Eye (tissue), 1 donor: ENCODE data around the gene TMEM170A.

Experiments used
- DNase-seq: peaks from one replicate; pipeline ENCODE4 v3.0.0-alpha.2; 2015

Gene TMEM170A

GRCh38 chr16:75464122-75464918 is at the start of gene TMEM170A:
TSS of gene TMEM170A (minus strand) at chr16:75464689. CDS start at chr16:75464600, 89 bp downstream.
- DNase-seq: peak; percentile 100

- no peak for DNase-seq
Measured at GRCh38 chr16:75506574-75506973, 42.1 kb upstream of the TMEM170A start.

- no peak for DNase-seq
Measured at GRCh38 chr16:75506107-75506506, 41.6 kb upstream of the TMEM170A start.

- DNase-seq: no peak
Measured at GRCh38 chr16:75503801-75504200, 39.3 kb upstream of the TMEM170A start.

- no peak for DNase-seq
Measured at GRCh38 chr16:75502916-75503605, 38.6 kb upstream of the TMEM170A start.

- peak; percentile 33 for DNase-seq
Measured at GRCh38 chr16:75501820-75502219, 37.3 kb upstream of the TMEM170A start.

GRCh38 chr16:75501359-75501758 is 36.9 kb upstream of the TMEM170A start:
- no peak for DNase-seq

- peak; percentile 52 for DNase-seq
Measured at GRCh38 chr16:75498605-75499322, 34.3 kb upstream of the TMEM170A start.

- DNase-seq: no peak
Measured at GRCh38 chr16:75497558-75497957, 33.1 kb upstream of the TMEM170A start.

GRCh38 chr16:75495076-75495674 is 30.7 kb upstream of the TMEM170A start, which contains the start of gene CHST6:
TSS of gene CHST6 (minus strand) at chr16:75495441. CDS start at chr16:75479828, 15,613 bp downstream.
- DNase-seq: no peak

- DNase-seq: peak; percentile 68
Measured at GRCh38 chr16:75494661-75495075, 30.2 kb upstream of the TMEM170A start.

- DNase-seq: no peak
Measured at GRCh38 chr16:75494184-75494583, 29.7 kb upstream of the TMEM170A start.

- DNase-seq: peak; percentile 47
Measured at GRCh38 chr16:75491876-75492275, 27.4 kb upstream of the TMEM170A start.

GRCh38 chr16:75488322-75488721 is 23.8 kb upstream of the TMEM170A start:
- no peak for DNase-seq

- no peak for DNase-seq
Measured at GRCh38 chr16:75486676-75487313, 22.3 kb upstream of the TMEM170A start.

GRCh38 chr16:75486014-75486675 is 21.7 kb upstream of the TMEM170A start:
- DNase-seq: peak; percentile 25

- DNase-seq: no peak
Measured at GRCh38 chr16:75485230-75486013, 20.9 kb upstream of the TMEM170A start.

GRCh38 chr16:75483222-75483621 is 18.7 kb upstream of the TMEM170A start:
- DNase-seq: no peak

GRCh38 chr16:75482434-75483205 is 18.1 kb upstream of the TMEM170A start:
- DNase-seq: no peak

- DNase-seq: no peak
Measured at GRCh38 chr16:75481475-75481874, 17.0 kb upstream of the TMEM170A start.
